22Rv1 (cell line): ENCODE results near the gene LGI2.

Source experiments
- H3K27ac ChIP-seq: fragments of 450-650 bp; 2 replicates; pipeline ENCODE4 v1.5.1; 2017
- ZFX ChIP-seq: fragments of 450-650 bp; IDR thresholded peaks from 2 replicates; pipeline ENCODE4 v1.6.1; 2017; ENCODE audit warnings: antibody characterized with exemption, borderline replicate concordance
- TF ChIP-seq, protein P1 (sequence below): fragments of 450-650 bp; IDR thresholded peaks from 2 replicates; pipeline ENCODE4 v1.5.1; 2017; ENCODE audit warnings: mild to moderate bottlenecking

LGI2 gene

GRCh38 chr4:25030277-25031076 is at the start of gene LGI2:
Gene LGI2 (minus strand): TSS chr4:25030946. CDS start chr4:25030693, 253 bp downstream.
- TF ChIP-seq, protein P1, sequence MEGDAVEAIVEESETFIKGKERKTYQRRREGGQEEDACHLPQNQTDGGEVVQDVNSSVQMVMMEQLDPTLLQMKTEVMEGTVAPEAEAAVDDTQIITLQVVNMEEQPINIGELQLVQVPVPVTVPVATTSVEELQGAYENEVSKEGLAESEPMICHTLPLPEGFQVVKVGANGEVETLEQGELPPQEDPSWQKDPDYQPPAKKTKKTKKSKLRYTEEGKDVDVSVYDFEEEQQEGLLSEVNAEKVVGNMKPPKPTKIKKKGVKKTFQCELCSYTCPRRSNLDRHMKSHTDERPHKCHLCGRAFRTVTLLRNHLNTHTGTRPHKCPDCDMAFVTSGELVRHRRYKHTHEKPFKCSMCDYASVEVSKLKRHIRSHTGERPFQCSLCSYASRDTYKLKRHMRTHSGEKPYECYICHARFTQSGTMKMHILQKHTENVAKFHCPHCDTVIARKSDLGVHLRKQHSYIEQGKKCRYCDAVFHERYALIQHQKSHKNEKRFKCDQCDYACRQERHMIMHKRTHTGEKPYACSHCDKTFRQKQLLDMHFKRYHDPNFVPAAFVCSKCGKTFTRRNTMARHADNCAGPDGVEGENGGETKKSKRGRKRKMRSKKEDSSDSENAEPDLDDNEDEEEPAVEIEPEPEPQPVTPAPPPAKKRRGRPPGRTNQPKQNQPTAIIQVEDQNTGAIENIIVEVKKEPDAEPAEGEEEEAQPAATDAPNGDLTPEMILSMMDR = no peak
- TF ChIP-seq ZFX = no peak
- no peak within 1 kb of the TSS for H3K27ac ChIP-seq

GRCh38 chr4:25078523-25078922 is 47.8 kb upstream of the LGI2 start:
- no peak overlapping the region for H3K27ac ChIP-seq
- TF ChIP-seq, protein P1 = no peak
- no peak for TF ChIP-seq ZFX

GRCh38 chr4:25076625-25077398 is 46.1 kb upstream of the LGI2 start:
- no peak overlapping the region for H3K27ac ChIP-seq

GRCh38 chr4:25075851-25076250 is 45.1 kb upstream of the LGI2 start:
- no peak for TF ChIP-seq ZFX
- TF ChIP-seq, protein P1 = no peak
- no peak overlapping the region for H3K27ac ChIP-seq

More at GRCh38 chr4:25076625-25077398, 46.1 kb upstream of the LGI2 start:
- no peak for TF ChIP-seq ZFX
- TF ChIP-seq, protein P1 = no peak

- no peak overlapping the region for H3K27ac ChIP-seq
- TF ChIP-seq, protein P1 = no peak
- no peak for TF ChIP-seq ZFX
Observed at GRCh38 chr4:25075129-25075528, 44.4 kb upstream of the LGI2 start.

GRCh38 chr4:25070545-25070944 is 39.8 kb upstream of the LGI2 start:
- TF ChIP-seq ZFX = no peak
- TF ChIP-seq, protein P1 = no peak
- no peak overlapping the region for H3K27ac ChIP-seq

DNA sequence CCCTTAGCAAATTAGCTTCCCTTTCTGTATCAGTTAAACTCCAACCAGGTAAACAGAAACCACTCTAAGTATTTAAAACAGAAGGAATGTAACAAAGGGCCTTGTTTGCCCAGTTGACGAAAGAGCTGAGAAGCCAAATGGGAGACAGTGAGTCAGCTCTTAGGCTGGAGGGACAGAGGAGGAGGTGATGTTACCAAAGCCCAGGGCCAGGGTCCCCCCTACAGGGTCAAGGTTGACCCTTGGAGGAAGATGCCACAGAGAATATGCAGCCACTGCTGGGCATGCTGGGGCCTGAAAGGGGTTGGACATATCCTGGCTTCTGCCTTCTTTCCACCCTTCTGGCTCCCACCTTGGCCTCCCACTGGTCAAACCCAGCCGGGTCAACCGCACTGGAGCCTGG is 38.3 kb upstream of the LGI2 start:
- TF ChIP-seq, protein P1 = no peak
- TF ChIP-seq ZFX = no peak
- no peak overlapping the region for H3K27ac ChIP-seq
